ENCODE measurements around the gene ZMYM4. TPM values are rescaled to one million over a fixed set of nuclear protein-coding genes. Genes with fewer than 3 reads are reported as not detected.

ZMYM4 gene
- total RNA-seq, 1 experiment from 2014 or later: 24.5 TPM

GRCh38 chr1:35401049-35401448 lies 132.5 kb downstream of the ZMYM4 start:
- no peak for DNase-seq (ENCODE audit: low read depth)

GRCh38 chr1:35406103-35406502 lies 137.6 kb downstream of the ZMYM4 start:
- DNase-seq (ENCODE audit: low read depth): peak; percentile 11

GRCh38 chr1:35407743-35408142 lies 139.2 kb downstream of the ZMYM4 start:
- no peak for DNase-seq (ENCODE audit: low read depth)

GRCh38 chr1:35408925-35409324 lies 140.4 kb downstream of the ZMYM4 start:
- no peak for DNase-seq (ENCODE audit: low read depth)

GRCh38 chr1:35426097-35426586 lies 157.6 kb downstream of the ZMYM4 start:
- DNase-seq (ENCODE audit: low read depth): no peak

- DNase-seq (ENCODE audit: low read depth): no peak
These were observed 159.9 kb downstream of the ZMYM4 start for GRCh38 chr1:35428360-35428759.

GRCh38 chr1:35430762-35431161 lies 162.3 kb downstream of the ZMYM4 start:
- DNase-seq (ENCODE audit: low read depth): no peak

- no peak for DNase-seq (ENCODE audit: low read depth)
These were observed 162.7 kb downstream of the ZMYM4 start for GRCh38 chr1:35431173-35431599.

GRCh38 chr1:35432231-35432630 lies 163.7 kb downstream of the ZMYM4 start:
- no peak for DNase-seq (ENCODE audit: low read depth)

- no peak for DNase-seq (ENCODE audit: low read depth)
These were observed 165.2 kb downstream of the ZMYM4 start for GRCh38 chr1:35433714-35434113.

GRCh38 chr1:35434703-35435102 lies 166.2 kb downstream of the ZMYM4 start:
- no peak for DNase-seq (ENCODE audit: low read depth)

- DNase-seq (ENCODE audit: low read depth): no peak
These were observed 167.6 kb downstream of the ZMYM4 start for GRCh38 chr1:35436078-35436477.

- no peak for DNase-seq (ENCODE audit: low read depth)
These were observed 168.7 kb downstream of the ZMYM4 start for GRCh38 chr1:35437200-35437599.

GRCh38 chr1:35439626-35440025 lies 171.1 kb downstream of the ZMYM4 start:
- DNase-seq (ENCODE audit: low read depth): no peak

GRCh38 chr1:35441926-35442579 lies 173.5 kb downstream of the ZMYM4 start:
- DNase-seq (ENCODE audit: low read depth): no peak

- no peak for DNase-seq (ENCODE audit: low read depth)
These were observed 174.2 kb downstream of the ZMYM4 start for GRCh38 chr1:35442734-35443133.

GRCh38 chr1:35443768-35444518 lies 175.4 kb downstream of the ZMYM4 start:
- DNase-seq (ENCODE audit: low read depth): no peak

GRCh38 chr1:35444519-35444774 lies 175.9 kb downstream of the ZMYM4 start:
- no peak for DNase-seq (ENCODE audit: low read depth)

GRCh38 chr1:35447278-35447677 lies 178.8 kb downstream of the ZMYM4 start:
- no peak for DNase-seq (ENCODE audit: low read depth)

GRCh38 chr1:35448344-35448801 lies 179.9 kb downstream of the ZMYM4 start:
- peak; percentile 78 for DNase-seq (ENCODE audit: low read depth)

- peak; percentile 80 for DNase-seq (ENCODE audit: low read depth)
These were observed 181.0 kb downstream of the ZMYM4 start for GRCh38 chr1:35449334-35450008.

- DNase-seq (ENCODE audit: low read depth): peak; percentile 68
These were observed 182.6 kb downstream of the ZMYM4 start for GRCh38 chr1:35451125-35451528.

Measured in Daoy (cell line).